HG03378 (cell line): Measurements from ENCODE around the gene SLC8A2.
"Not testable (repeated sequence)": the region's sequence is repeated elsewhere in the genome, so short reads cannot be mapped to it uniquely, and the experiment has no call there.

ENCODE experiments used
- ATAC-seq: cut with Tn5 transposase; IDR thresholded peaks from one replicate; pipeline ENCODE4 v1.9.1; 2021; ENCODE audit warnings: mild to moderate bottlenecking, moderate library complexity; ENCODE audit not compliant: unreplicated experiment

Gene SLC8A2

GRCh38 chr19:47415953-47416642 is 55.6 kb downstream of the SLC8A2 start:
- ATAC-seq = no peak

GRCh38 chr19:47414469-47414868 is 57.2 kb downstream of the SLC8A2 start:
- no peak for ATAC-seq

- no peak for ATAC-seq
Observed at GRCh38 chr19:47413941-47414340, 57.8 kb downstream of the SLC8A2 start.

- ATAC-seq = not testable (repeated sequence)
Observed at GRCh38 chr19:47411696-47412095, 60.0 kb downstream of the SLC8A2 start.

GRCh38 chr19:47411101-47411500 is 60.6 kb downstream of the SLC8A2 start:
- no peak for ATAC-seq

GRCh38 chr19:47408156-47408938 is 63.3 kb downstream of the SLC8A2 start:
- no peak for ATAC-seq

- no peak for ATAC-seq
Observed at GRCh38 chr19:47407417-47407774, 64.3 kb downstream of the SLC8A2 start.

- no peak for ATAC-seq
Observed at GRCh38 chr19:47406711-47407416, 64.8 kb downstream of the SLC8A2 start.

GRCh38 chr19:47405854-47406417 is 65.8 kb downstream of the SLC8A2 start:
- no peak for ATAC-seq

GRCh38 chr19:47405197-47405550 is 66.5 kb downstream of the SLC8A2 start:
- no peak for ATAC-seq

- ATAC-seq = no peak
Observed at GRCh38 chr19:47404334-47405196, 67.1 kb downstream of the SLC8A2 start.

- no peak for ATAC-seq
Observed at GRCh38 chr19:47402504-47402903, 69.2 kb downstream of the SLC8A2 start.

- no peak for ATAC-seq
Observed at GRCh38 chr19:47398707-47399597, 72.7 kb downstream of the SLC8A2 start.

- ATAC-seq = no peak
Observed at GRCh38 chr19:47391510-47392223, 80.0 kb downstream of the SLC8A2 start.

GRCh38 chr19:47390533-47391488 is 80.9 kb downstream of the SLC8A2 start:
- no peak for ATAC-seq

- ATAC-seq = no peak
Observed at GRCh38 chr19:47389150-47389556, 82.5 kb downstream of the SLC8A2 start.

GRCh38 chr19:47388721-47389120 is 83.0 kb downstream of the SLC8A2 start:
- ATAC-seq = not testable (repeated sequence)

- ATAC-seq = not testable (repeated sequence)
Observed at GRCh38 chr19:47387623-47388022, 84.1 kb downstream of the SLC8A2 start.
